Adrenal gland (tissue), 5 donors: ENCODE results near the gene CLCNKB.

Source experiments
- POLR2A ChIP-seq, 2 donors: fragments of 450-650 bp; IDR thresholded peaks; one replicate each; pipeline ENCODE4 v1.6.1; 2017; ENCODE audit warnings: antibody characterized with exemption in 2 of 2, mild to moderate bottlenecking in 2 of 2, moderate library complexity in 1 of 2
- TF ChIP-seq, protein P1 (sequence below), 6 experiments: fragments of 450-650 bp in 4 of 6; fragments of 200-600 bp in 2 of 6; sonication (generic) in 1 of 6; IDR thresholded peaks; 1 replicate in 5 of 6; 2 replicates in 1 of 6; pipeline versions ENCODE4 v1.5.1 to v1.8.0; 2016 to 2021; ENCODE audit warnings: antibody characterized with exemption in 6 of 6, mild to moderate bottlenecking in 2 of 6, moderate library complexity in 1 of 6
- donor health status: DM: no; HTN: no; CAD: no.

DNA sequence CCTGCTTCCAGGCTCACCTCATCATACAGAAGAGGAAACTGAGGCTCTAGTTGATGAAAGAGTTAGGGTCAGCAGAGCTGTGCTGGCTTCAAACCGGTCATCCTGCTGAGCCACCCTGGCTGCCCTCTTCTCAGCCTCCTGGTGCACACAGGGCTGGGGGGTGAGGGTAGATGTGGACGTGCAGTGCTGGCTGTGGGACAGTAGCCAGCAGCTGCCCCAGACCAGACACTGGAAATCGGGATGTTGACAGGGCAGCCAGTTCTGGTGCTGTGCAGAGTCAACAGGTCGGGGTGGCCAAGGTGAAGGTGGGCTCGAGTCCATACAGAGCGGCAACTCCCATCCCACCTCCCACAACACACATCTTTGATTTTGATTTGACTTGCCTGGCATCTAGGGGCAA, 23.3 kb upstream of the CLCNKB start:
- TF ChIP-seq, protein P1, sequence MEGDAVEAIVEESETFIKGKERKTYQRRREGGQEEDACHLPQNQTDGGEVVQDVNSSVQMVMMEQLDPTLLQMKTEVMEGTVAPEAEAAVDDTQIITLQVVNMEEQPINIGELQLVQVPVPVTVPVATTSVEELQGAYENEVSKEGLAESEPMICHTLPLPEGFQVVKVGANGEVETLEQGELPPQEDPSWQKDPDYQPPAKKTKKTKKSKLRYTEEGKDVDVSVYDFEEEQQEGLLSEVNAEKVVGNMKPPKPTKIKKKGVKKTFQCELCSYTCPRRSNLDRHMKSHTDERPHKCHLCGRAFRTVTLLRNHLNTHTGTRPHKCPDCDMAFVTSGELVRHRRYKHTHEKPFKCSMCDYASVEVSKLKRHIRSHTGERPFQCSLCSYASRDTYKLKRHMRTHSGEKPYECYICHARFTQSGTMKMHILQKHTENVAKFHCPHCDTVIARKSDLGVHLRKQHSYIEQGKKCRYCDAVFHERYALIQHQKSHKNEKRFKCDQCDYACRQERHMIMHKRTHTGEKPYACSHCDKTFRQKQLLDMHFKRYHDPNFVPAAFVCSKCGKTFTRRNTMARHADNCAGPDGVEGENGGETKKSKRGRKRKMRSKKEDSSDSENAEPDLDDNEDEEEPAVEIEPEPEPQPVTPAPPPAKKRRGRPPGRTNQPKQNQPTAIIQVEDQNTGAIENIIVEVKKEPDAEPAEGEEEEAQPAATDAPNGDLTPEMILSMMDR (IDR thresholded peaks at IDR 0.05): no peak
- TF ChIP-seq POLR2A (IDR thresholded peaks at IDR 0.05): no peak
